ENCODE measurements around the gene RNPC3. TPM values are rescaled to one million over a fixed set of nuclear protein-coding genes. Genes with fewer than 3 reads are reported as not detected.

RNPC3 gene
- total RNA-seq, 1 experiment from 2014 or later, result 16.4 TPM

GRCh38 chr1:103520822-103521221, 4.7 kb upstream of the RNPC3 start (continued):
- TF ChIP-seq ZNF425 (CRISPR knock-in tag; conservative IDR thresholded peaks at IDR 0.05) (no peak), FOXP4 (CRISPR knock-in tag; IDR thresholded peaks at IDR 0.05) (no peak), ETV6 (CRISPR knock-in tag; IDR thresholded peaks at IDR 0.05) (no peak)

- H3K36me3 Mint-ChIP-seq, result peaks cover 8% of the 10 kb centered on the region
- H3K4me1 Mint-ChIP-seq, result peaks cover 9% of the 10 kb centered on the region
- no peak overlapping the region for H3K27ac Mint-ChIP-seq
- H3K4me3 Mint-ChIP-seq, result no peak overlapping the region
- H3K9me3 Mint-ChIP-seq, result peaks cover 9% of the 10 kb centered on the region
- ChIA-PET POLR2A (no interaction called here), CTCF (no interaction called here)
- ATAC-seq (no peak), DNase-seq (ENCODE audit: low spot score) (no peak)
- H3K27me3 Mint-ChIP-seq (ENCODE audit: low read depth), result peaks cover 4% of the 10 kb centered on the region; the same call in 1 of the 2 replicates
- TF ChIP-seq SMAD3 (CRISPR knock-in tag; IDR thresholded peaks at IDR 0.05; ENCODE audit: borderline replicate concordance), result no peak
- TF ChIP-seq, protein P1, sequence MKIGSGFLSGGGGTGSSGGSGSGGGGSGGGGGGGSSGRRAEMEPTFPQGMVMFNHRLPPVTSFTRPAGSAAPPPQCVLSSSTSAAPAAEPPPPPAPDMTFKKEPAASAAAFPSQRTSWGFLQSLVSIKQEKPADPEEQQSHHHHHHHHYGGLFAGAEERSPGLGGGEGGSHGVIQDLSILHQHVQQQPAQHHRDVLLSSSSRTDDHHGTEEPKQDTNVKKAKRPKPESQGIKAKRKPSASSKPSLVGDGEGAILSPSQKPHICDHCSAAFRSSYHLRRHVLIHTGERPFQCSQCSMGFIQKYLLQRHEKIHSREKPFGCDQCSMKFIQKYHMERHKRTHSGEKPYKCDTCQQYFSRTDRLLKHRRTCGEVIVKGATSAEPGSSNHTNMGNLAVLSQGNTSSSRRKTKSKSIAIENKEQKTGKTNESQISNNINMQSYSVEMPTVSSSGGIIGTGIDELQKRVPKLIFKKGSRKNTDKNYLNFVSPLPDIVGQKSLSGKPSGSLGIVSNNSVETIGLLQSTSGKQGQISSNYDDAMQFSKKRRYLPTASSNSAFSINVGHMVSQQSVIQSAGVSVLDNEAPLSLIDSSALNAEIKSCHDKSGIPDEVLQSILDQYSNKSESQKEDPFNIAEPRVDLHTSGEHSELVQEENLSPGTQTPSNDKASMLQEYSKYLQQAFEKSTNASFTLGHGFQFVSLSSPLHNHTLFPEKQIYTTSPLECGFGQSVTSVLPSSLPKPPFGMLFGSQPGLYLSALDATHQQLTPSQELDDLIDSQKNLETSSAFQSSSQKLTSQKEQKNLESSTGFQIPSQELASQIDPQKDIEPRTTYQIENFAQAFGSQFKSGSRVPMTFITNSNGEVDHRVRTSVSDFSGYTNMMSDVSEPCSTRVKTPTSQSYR (CRISPR knock-in tag; IDR thresholded peaks at IDR 0.05), result no peak
- no peak for TF ChIP-seq RORB (CRISPR knock-in tag; IDR thresholded peaks at IDR 0.05)
- TF ChIP-seq, protein P2, sequence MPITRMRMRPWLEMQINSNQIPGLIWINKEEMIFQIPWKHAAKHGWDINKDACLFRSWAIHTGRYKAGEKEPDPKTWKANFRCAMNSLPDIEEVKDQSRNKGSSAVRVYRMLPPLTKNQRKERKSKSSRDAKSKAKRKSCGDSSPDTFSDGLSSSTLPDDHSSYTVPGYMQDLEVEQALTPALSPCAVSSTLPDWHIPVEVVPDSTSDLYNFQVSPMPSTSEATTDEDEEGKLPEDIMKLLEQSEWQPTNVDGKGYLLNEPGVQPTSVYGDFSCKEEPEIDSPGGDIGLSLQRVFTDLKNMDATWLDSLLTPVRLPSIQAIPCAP (CRISPR knock-in tag; IDR thresholded peaks at IDR 0.05), result no peak
- no peak for TF ChIP-seq TP53 (CRISPR knock-in tag; IDR thresholded peaks at IDR 0.05)
- no peak for TF ChIP-seq SMAD4 (CRISPR knock-in tag; IDR thresholded peaks at IDR 0.05)
- TF ChIP-seq ELF4 (CRISPR knock-in tag; IDR thresholded peaks at IDR 0.05; ENCODE audit: low read depth), result no peak
- TF ChIP-seq, protein P3, sequence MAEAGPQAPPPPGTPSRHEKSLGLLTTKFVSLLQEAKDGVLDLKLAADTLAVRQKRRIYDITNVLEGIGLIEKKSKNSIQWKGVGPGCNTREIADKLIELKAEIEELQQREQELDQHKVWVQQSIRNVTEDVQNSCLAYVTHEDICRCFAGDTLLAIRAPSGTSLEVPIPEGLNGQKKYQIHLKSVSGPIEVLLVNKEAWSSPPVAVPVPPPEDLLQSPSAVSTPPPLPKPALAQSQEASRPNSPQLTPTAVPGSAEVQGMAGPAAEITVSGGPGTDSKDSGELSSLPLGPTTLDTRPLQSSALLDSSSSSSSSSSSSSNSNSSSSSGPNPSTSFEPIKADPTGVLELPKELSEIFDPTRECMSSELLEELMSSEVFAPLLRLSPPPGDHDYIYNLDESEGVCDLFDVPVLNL (CRISPR knock-in tag; IDR thresholded peaks at IDR 0.05; ENCODE audit: borderline replicate concordance, low read depth), result no peak
- no peak for TF ChIP-seq HMGXB4 (CRISPR knock-in tag; IDR thresholded peaks at IDR 0.05)
- TF ChIP-seq ERG (CRISPR knock-in tag; IDR thresholded peaks at IDR 0.05), result no peak
- no peak for TF ChIP-seq ZNF671 (CRISPR knock-in tag; IDR thresholded peaks at IDR 0.05)
- TF ChIP-seq ARID4B (CRISPR knock-in tag; IDR thresholded peaks at IDR 0.05; ENCODE audit: borderline replicate concordance), result no peak
- no peak for TF ChIP-seq NR1H2 (CRISPR knock-in tag; IDR thresholded peaks at IDR 0.05)
- TF ChIP-seq CREM (CRISPR knock-in tag; IDR thresholded peaks at IDR 0.05), result no peak
Observed at GRCh38 chr1:103523346-103523745, 2.2 kb upstream of the RNPC3 start.
